ENCODE results near the gene ELL2.

ELL2 gene

GRCh38 chr5:95984287-95984938 is 22.8 kb upstream of the ELL2 start:
- H3K4me3 ChIP-seq, result no peak overlapping the region
- no peak overlapping the region for H3K27ac ChIP-seq

GRCh38 chr5:95983509-95983908 is 21.9 kb upstream of the ELL2 start:
- no peak overlapping the region for H3K27ac ChIP-seq
- no peak overlapping the region for H3K4me3 ChIP-seq

- no peak overlapping the region for H3K27ac ChIP-seq
- H3K4me3 ChIP-seq, result no peak overlapping the region
These were observed 21.4 kb upstream of the ELL2 start for GRCh38 chr5:95983080-95983479.

- Histone ChIP-seq H3K4me3 (no peak overlapping the region), H3K27ac (no peak overlapping the region)
These were observed 15.0 kb upstream of the ELL2 start for GRCh38 chr5:95976606-95977005.

GRCh38 chr5:95975703-95976102 is 14.1 kb upstream of the ELL2 start:
- Histone ChIP-seq H3K4me3 (no peak overlapping the region), H3K27ac (no peak overlapping the region)

GRCh38 chr5:95973793-95974325 is 12.2 kb upstream of the ELL2 start:
- H3K27ac ChIP-seq, result no peak overlapping the region
- H3K4me3 ChIP-seq, result no peak overlapping the region

- Histone ChIP-seq H3K27ac (no peak overlapping the region), H3K4me3 (no peak overlapping the region)
These were observed 10.5 kb upstream of the ELL2 start for GRCh38 chr5:95972196-95972595.

GRCh38 chr5:95970359-95970704 is 8.7 kb upstream of the ELL2 start:
- H3K27ac ChIP-seq, result no peak overlapping the region
- no peak overlapping the region for H3K4me3 ChIP-seq

- no peak overlapping the region for H3K4me3 ChIP-seq
- no peak overlapping the region for H3K27ac ChIP-seq
These were observed 8.2 kb upstream of the ELL2 start for GRCh38 chr5:95969651-95970358.

GRCh38 chr5:95969055-95969454 is 7.4 kb upstream of the ELL2 start:
- no peak overlapping the region for H3K27ac ChIP-seq

GRCh38 chr5:95967236-95967635 is 5.6 kb upstream of the ELL2 start:
- Histone ChIP-seq H3K4me3 (no peak overlapping the region), H3K27ac (no peak overlapping the region)

More at GRCh38 chr5:95969055-95969454, 7.4 kb upstream of the ELL2 start:
- no peak overlapping the region for H3K4me3 ChIP-seq

GRCh38 chr5:95966005-95966404 is 4.4 kb upstream of the ELL2 start:
- H3K4me3 ChIP-seq, result no peak overlapping the region
- no peak overlapping the region for H3K27ac ChIP-seq

- Histone ChIP-seq H3K27ac (peak overlapping the region in 1 of 21 experiments; percentile 98), H3K4me3 (no peak overlapping the region)
These were observed 2.2 kb upstream of the ELL2 start for GRCh38 chr5:95963650-95964410.

- peak overlapping the region in 20 of 21 experiments; percentile 66 to 99 (median 98) for H3K27ac ChIP-seq
- H3K4me3 ChIP-seq, result peak overlapping the region; percentile 55 to 91 (median 83)
These were observed 1.1 kb upstream of the ELL2 start for GRCh38 chr5:95962785-95963184.

- peak overlapping the region; percentile 55 to 91 (median 83) for H3K4me3 ChIP-seq
- H3K27ac ChIP-seq, result peak overlapping the region in 20 of 21 experiments; percentile 66 to 99 (median 98)
These were observed 773 bp upstream of the ELL2 start for GRCh38 chr5:95962475-95962773.

GRCh38 chr5:95960667-95961616 is 709 bp downstream of the ELL2 start:
- Histone ChIP-seq H3K27ac (peak overlapping the region; percentile 91 to 100 (median 98)), H3K4me3 (peak overlapping the region; percentile 55 to 91 (median 83))

GRCh38 chr5:95959888-95960666 is 1.6 kb downstream of the ELL2 start:
- Histone ChIP-seq H3K4me3 (peak overlapping the region; percentile 55 to 91 (median 83)), H3K27ac (peak overlapping the region in 20 of 21 experiments; percentile 91 to 100 (median 98))

GRCh38 chr5:95959051-95959887 is 2.4 kb downstream of the ELL2 start:
- H3K27ac ChIP-seq, result peak overlapping the region in 14 of 21 experiments; percentile 37 to 100 (median 98)
- peak overlapping the region; percentile 55 to 91 (median 83) for H3K4me3 ChIP-seq
